ENCODE measurements around the gene ZBTB39.
A peak's percentile ranks its signal among the peaks of the same experiment; 100 is the strongest.
"Not testable (repeated sequence)": the region's sequence is repeated elsewhere in the genome, so short reads cannot be mapped to it uniquely, and the experiment has no call there.

ZBTB39 gene, protein sequence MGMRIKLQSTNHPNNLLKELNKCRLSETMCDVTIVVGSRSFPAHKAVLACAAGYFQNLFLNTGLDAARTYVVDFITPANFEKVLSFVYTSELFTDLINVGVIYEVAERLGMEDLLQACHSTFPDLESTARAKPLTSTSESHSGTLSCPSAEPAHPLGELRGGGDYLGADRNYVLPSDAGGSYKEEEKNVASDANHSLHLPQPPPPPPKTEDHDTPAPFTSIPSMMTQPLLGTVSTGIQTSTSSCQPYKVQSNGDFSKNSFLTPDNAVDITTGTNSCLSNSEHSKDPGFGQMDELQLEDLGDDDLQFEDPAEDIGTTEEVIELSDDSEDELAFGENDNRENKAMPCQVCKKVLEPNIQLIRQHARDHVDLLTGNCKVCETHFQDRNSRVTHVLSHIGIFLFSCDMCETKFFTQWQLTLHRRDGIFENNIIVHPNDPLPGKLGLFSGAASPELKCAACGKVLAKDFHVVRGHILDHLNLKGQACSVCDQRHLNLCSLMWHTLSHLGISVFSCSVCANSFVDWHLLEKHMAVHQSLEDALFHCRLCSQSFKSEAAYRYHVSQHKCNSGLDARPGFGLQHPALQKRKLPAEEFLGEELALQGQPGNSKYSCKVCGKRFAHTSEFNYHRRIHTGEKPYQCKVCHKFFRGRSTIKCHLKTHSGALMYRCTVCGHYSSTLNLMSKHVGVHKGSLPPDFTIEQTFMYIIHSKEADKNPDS

DNA sequence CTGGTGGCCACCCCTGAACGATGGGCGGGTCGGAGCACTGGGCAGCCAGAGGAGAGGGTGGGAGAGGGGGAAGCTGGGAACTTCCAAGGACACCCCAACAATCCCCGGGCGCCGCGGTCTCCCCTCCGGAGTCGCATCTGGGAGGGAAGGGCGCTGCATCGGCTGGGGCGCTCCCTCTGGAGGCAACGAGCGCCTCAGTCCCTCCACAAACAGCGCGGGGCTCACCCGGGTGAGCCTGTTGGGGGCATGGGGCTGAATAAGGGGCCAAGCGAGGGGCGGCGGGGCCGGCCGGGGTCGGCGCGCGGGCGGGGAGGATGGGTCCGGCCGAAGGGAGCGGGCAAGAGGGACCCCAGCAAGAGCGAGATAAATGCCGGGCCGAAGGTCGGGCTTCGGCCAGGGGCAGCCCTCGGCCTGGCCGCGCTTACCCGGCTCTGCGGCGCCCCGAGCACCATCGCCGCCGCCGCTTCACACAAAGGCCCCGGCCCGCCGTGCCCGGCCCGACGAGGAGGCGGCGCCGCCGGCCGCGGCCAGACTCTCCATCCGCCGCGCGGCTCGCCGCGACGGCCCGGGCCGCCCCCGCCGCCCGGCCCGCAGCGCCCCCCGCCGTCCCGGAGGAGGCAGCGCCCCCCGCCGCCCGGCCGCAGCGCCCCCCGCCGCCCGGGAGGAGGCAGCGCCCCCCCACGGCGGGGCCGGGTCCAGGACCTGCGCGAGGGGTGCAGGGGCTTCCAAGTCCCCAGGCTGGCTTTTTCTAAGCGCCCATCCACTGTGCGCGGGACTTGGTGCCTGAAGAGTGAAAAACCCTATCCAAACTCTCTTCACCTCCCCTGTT, at the start of gene ZBTB39:
ZBTB39 (minus strand) TSS at position 567 of the 829 bp plus-strand sequence. CDS start 1,629 bp downstream, outside the sequence.
- DNase-seq: peak; percentile 62

DNA sequence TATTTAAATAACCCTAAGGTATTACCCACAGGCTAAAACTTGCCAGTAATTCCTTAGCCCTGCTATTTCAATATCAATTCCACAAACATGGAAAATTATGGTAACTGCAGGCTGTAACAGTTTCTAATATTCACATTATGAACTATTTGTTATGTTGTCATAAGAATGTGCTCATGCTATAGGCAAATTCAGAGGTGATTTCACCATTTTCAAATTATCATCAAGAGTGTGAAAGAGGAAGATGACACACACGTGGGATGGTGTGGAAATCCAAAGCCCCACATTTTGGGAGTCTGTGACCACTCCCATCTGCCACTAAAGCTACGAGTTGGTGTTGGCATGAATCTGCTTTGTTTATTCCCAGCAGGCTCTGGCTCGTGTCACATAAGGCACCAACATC, 49.5 kb upstream of the ZBTB39 start:
- DNase-seq: no peak

GRCh38 chr12:57053901-57054300, 47.6 kb upstream of the ZBTB39 start:
- DNase-seq: not testable (repeated sequence)

DNA sequence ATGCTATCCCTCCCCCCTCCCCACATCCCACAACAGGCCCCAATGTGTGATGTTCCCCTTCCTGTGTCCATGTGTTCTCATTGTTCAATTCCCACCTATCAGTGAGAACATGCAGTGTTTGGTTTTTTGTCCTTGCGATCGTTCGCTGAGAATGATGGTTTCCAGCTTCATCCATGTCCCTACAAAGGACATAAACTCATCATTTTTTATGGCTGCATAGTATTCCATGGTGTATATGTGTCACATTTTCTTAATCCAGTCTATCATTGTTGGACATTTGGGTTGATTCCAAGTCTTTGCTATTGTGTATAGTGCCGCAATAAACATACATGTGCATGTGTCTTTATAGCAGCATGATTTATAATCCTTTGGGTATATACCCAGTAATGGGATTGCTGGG, 46.8 kb upstream of the ZBTB39 start:
- DNase-seq: not testable (repeated sequence)

DNA sequence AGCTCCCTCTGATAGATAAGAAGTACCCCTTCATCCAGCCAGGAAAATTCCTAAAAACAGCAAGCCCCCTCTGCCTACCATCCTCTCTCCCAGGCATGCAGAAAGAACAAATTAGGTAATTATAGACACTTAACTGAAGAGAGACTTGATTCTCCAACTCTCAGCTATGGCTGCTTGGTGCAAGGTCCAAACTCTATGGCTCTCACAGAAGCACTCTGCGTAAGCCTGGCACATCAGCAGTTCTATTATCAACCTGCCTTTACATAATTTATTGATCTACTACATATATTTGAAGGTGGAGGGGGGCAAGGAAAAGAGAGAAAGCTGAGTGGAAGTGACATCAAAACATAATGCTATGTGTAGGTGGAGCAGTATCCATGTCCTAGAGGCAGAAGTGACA, 44.7 kb upstream of the ZBTB39 start:
- DNase-seq: no peak

GRCh38 chr12:57049890-57050289, 43.5 kb upstream of the ZBTB39 start, which contains the start of gene MYO1A:
TSS of gene MYO1A (minus strand) at chr12:57050129. CDS start at chr12:57048323, 1,806 bp downstream.
- DNase-seq: no peak

DNA sequence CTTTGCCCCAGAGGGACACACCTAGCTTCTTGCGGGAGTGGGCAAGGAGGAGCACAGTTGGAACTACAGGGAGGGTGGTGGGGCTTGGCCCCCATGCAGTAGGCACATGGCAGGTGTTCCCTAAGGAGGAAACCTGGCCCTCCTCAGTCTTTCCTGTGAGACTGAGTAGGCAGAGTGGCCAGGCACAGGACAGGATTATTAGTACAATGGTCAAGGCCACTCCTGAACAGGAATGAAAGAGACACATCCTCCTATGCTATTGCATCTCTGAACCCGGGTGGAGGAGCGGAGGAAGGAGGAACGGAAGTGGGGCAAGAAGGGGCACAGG, 42.7 kb upstream of the ZBTB39 start:
- DNase-seq: no peak

DNA sequence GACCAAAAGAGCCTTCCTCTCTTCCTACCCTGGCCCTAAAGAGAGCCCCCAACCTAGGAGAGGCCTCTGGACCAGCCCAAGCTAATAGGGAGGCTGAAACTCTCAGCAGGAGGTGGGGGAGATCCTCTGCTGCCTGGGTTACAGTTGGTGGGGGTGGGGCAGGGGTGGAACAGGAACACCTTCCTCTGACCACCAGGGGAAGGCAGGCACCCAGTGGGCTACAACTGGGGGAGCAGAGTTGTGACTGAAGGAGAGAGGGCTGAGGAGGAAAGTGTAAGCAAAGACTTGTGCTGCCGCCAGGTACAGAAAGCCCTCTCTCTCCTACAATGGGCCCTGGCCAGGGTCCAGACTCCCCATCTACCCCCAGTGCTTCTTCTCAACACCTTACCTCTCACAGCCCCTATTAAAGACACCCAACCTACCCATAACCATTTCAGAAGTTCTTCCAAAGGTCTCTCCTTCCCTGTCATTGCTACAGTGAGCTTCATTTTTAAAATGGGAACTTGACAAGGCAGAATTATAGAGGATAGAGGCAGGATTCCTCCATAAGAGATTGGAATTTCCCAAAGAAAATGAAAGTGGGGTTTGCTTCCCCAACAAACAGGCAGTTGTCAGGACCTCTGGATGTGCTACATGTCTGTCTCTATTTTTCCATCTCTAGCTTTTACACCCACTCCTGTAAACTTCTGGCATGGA, 42.2 kb upstream of the ZBTB39 start:
- DNase-seq: no peak

DNA sequence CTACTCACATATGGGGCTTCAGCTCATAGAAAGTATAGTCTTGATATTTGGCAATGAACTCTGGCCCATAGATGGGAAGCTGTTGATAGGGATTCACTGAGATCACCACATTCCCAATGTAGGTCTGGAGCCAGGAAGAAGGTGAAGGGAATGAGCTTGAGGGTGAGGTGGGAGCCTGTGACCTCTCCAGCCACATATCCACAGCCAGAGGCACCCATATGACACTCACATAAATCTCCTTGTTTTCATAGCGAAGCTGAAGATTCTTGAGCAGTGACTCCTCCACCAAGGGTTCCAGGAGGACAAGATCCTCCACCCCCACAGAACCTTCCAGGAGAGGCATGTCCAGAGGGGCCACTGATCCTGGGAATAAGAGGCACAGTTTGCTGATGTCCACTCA, 41.6 kb upstream of the ZBTB39 start:
- no peak for DNase-seq

DNA sequence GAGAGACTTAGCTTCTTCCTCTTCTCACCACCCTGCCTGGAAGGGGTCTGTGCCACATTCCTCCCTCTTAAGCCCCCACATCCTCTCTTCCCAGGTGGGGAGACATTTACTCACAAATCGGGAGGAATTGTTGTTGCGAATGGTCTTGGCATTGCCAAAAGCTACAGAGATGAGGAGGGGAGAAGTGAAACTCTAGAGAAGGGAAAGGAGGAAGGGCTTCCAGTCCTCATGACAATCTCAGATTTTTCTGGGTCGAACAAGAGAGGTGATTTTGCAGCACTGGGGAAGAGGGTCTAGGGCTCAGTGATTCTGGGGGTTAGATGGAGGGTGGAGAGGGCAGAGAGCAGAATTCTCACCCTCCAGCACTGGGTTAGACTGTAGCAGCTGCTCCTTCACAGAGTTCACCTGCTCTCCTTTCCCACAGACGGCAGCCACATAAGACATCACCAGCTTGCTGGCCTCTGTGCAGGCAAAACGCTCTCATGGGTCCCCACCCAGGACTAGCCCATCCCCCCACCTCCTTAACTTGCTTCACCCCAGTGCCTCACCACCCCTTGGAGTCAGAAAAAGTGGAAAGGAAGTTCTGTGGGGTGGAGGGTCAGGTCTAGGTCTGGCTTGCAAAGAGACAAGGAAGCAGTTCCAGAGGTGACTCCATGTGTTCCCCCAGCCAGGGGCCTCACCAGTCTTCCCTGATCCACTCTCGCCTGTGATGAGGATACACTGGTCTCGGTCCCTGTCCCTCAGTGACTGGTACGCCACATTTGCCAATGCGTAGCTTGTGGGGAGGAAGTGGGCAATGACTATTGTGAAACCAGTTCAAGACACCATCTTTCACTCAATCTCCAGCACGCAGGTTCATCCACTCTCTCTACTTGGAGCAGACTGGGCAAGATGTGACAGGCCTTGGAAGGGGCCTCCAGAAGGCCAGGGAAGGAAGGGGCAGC, 40.9 kb upstream of the ZBTB39 start:
- no peak for DNase-seq

DNA sequence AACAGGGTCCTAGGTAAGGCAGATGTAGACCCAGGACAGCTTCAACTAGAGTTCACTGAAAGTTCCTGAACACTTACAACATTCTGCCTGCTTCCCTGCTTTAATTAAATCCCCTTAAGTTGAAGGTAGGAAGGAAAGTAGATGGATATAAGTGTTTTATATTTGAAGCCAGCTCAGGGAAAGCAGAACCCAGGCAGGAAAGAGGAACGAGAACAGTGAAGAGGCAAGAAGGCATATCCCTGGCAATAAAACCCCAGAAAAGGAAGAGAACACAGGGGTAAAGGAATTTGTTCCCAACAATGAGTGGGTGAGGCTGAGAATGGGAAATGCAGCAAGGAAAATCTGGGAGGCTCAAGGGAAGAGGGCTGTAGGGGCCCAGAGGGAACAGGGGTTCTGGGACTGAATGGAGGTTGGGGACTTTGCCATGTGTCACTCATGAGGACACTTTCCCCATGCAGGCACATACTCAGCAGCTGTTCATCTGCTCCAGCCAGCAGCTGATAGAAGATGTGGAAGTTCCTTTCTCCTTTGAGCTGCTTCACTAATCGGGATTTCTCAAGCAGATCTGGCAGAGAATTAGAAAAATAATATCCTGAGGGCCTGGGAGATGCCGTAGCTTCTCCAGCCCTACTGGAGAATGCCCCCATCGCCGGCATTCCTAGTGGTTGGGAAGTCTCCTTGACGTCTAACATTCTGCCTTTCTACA, 39.9 kb upstream of the ZBTB39 start:
- no peak for DNase-seq

DNA sequence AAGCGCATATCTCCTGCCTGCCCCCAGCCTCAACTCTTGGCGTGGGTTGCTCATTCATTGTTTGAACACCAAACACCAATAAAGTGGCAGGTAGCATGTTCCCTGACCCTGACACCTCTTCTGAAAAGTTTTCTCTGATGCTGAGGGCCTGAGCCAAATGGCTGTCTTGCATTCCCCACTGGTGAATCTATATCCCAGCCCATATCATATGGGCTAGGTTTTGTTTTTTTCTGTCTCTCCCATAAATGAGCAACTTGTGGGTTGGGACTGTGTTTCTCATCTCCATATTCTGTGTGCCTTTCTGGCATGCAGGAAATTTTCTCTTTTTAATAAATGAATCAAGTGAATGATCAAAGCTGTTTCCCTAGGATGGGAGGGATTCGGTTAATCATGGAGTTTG, 38.5 kb upstream of the ZBTB39 start:
- no peak for DNase-seq

- no peak for DNase-seq
Observed at GRCh38 chr12:57044468-57044867, 38.1 kb upstream of the ZBTB39 start.

- no peak for DNase-seq
Observed at GRCh38 chr12:57042695-57043094, 36.3 kb upstream of the ZBTB39 start.

GRCh38 chr12:57040750-57041149, 34.4 kb upstream of the ZBTB39 start:
- no peak for DNase-seq

DNA sequence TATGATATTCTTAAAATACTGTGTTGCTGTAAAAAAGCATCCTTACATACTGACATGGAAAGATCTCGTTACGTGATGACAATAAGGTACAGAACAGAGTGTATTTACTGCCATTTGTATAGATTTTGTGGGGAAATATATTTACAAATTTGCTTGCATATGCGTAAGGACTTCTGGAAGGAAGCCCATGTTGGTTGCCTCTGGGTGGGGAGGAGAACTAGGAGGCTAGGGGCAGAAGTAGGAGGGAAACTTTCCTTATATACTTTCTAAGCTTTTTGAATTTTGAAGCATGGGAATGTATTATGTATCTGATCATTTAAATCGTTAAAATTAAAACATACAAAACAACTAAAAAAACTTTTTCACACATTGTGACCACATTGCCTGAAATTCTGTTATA, 33.9 kb upstream of the ZBTB39 start:
- DNase-seq: no peak

- DNase-seq: no peak
Observed at GRCh38 chr12:57039016-57039798, 32.9 kb upstream of the ZBTB39 start.

GRCh38 chr12:57037264-57037663, 30.9 kb upstream of the ZBTB39 start:
- no peak for DNase-seq

- no peak for DNase-seq
Observed at GRCh38 chr12:57033431-57033830, 27.1 kb upstream of the ZBTB39 start.

DNA sequence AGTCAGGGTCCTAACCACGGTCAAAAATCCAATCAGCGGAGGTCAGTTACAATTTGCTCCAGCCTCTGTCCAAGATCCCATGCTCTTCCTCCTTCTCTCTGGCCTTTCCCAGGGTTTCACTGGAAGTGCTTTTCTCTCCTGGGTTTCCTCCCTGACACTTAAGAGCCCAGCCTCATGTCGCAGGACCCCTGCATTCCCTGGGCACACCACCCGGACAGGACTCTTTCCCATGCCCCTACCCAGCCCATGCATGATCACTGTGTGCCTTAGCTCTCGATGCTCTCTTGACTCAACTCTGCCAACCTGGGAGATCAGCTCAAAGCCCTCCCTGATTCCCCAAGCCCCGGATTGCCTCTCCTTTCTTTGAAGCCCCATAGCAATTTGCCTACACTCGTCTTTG, 25.4 kb upstream of the ZBTB39 start:
- no peak for DNase-seq

All from NCI-H2171 treated with DMSO at 0.1 percent for 48 hours (cell line).